IMR-90 (cell line): ENCODE data around the gene CHN1. TPM values are rescaled to one million over a fixed set of nuclear protein-coding genes. Genes with fewer than 3 reads are reported as not detected.
A peak's percentile ranks its signal among the peaks of the same experiment; 100 is the strongest.

Experiments
- ATAC-seq: fragments of 200-7000 bp; cut with Tn5 transposase; 2 replicates; pipeline ENCODE4 v1.9.1; 2020; ENCODE audit warnings: low read depth, mild to moderate bottlenecking, moderate library complexity
- BruUV-seq: library from RNA; stranded (reverse); fragments of 400-500 nt; replicated peaks from 2 replicates; lab custom pipeline; 2021; lab: Mats Ljungman, UMichigan
- CTCF ChIA-PET: fragments of 300-600 bp; formaldehyde crosslinking; extraction: SDS; loops from one replicate; lab custom pipeline; 2021; ENCODE audit warnings: antibody characterized with exemption; lab: Yijun Ruan, JAX
- POLR2A ChIA-PET: fragments of 300-600 bp; sonication (Branson Sonifier 250); formaldehyde crosslinking; loops from one replicate; lab custom pipeline; 2022; ENCODE audit warnings: antibody characterized with exemption; ENCODE audit not compliant: unreplicated experiment; lab: Charles Lee
- DNase-seq: peaks from one replicate; pipeline ENCODE4 v3.0.0; 2013
- H2AFZ ChIP-seq: replicated peaks from 2 replicates; pipeline ENCODE3; 2013; ENCODE audit warnings: low read length, mild to moderate bottlenecking; ENCODE audit not compliant: poor library complexity
- H2AK5ac ChIP-seq: 2 replicates; pipeline ENCODE4 v1.6.1; 2013; ENCODE audit warnings: low read depth, low read length, inconsistent platforms
- H2AK9ac ChIP-seq: replicated peaks from 2 replicates; pipeline ENCODE3; 2013; ENCODE audit warnings: mild to moderate bottlenecking, low read depth, low read length, moderate library complexity; ENCODE audit not compliant: poor library complexity
- H2BK120ac ChIP-seq: 2 replicates; pipeline ENCODE4 v1.6.1; 2013; ENCODE audit warnings: low read depth, low read length, inconsistent platforms
- H2BK15ac ChIP-seq: 3 replicates; pipeline ENCODE4 v1.6.1; 2013; ENCODE audit warnings: low read depth, low read length, inconsistent platforms
- H2BK20ac ChIP-seq: 2 replicates; pipeline ENCODE4 v1.6.1; 2013; ENCODE audit warnings: low read depth, mild to moderate bottlenecking, inconsistent platforms, low read length, moderate library complexity
- H2BK5ac ChIP-seq: 2 replicates; pipeline ENCODE4 v1.6.1; 2013; ENCODE audit warnings: mild to moderate bottlenecking, low read depth, low read length, inconsistent platforms; ENCODE audit not compliant: poor library complexity, severe bottlenecking
- H3K14ac ChIP-seq: replicated peaks from 2 replicates; pipeline ENCODE4 v1.6.1; 2013; ENCODE audit warnings: low read depth, low read length, inconsistent platforms
- H3K18ac ChIP-seq: 2 replicates; pipeline ENCODE4 v1.6.1; 2013; ENCODE audit warnings: low read depth, low read length, control low read depth
- H3K23ac ChIP-seq: 2 replicates; pipeline ENCODE4 v1.6.1; 2013; ENCODE audit warnings: low read depth, low read length, inconsistent platforms
- H3K27ac ChIP-seq: 2 replicates; pipeline ENCODE4 v1.5.1; 2013; ENCODE audit warnings: mild to moderate bottlenecking, control low read depth, low read length; ENCODE audit not compliant: insufficient read depth
- H3K27me3 ChIP-seq: 2 replicates; pipeline ENCODE4 v1.6.1; 2013; ENCODE audit warnings: low read length; ENCODE audit not compliant: control insufficient read depth, insufficient read depth
- H3K36me3 ChIP-seq: 2 replicates; pipeline ENCODE4 v1.6.1; 2013; ENCODE audit warnings: low read length, mixed read lengths; ENCODE audit not compliant: control insufficient read depth, insufficient read depth
- H3K4ac ChIP-seq: 2 replicates; pipeline ENCODE4 v1.6.1; 2013; ENCODE audit warnings: low read depth, low read length, inconsistent platforms
- H3K4me1 ChIP-seq: 2 replicates; pipeline ENCODE4 v1.6.1; 2013; ENCODE audit warnings: low read length, mixed read lengths; ENCODE audit not compliant: control insufficient read depth, insufficient read depth
- H3K4me2 ChIP-seq: 2 replicates; pipeline ENCODE4 v1.6.1; 2013; ENCODE audit warnings: low read depth, mild to moderate bottlenecking, control low read depth, low read length, moderate library complexity
- H3K4me3 ChIP-seq: 2 replicates; pipeline ENCODE4 v1.5.1; 2013; ENCODE audit warnings: low read depth, mild to moderate bottlenecking, control low read depth, low read length, moderate library complexity; ENCODE audit not compliant: insufficient read depth
- H3K56ac ChIP-seq: 2 replicates; pipeline ENCODE4 v1.6.1; 2013; ENCODE audit warnings: low read length, inconsistent platforms; ENCODE audit not compliant: insufficient read depth; ENCODE audit errors: extremely low read depth
- H3K79me1 ChIP-seq, 2 experiments: 2 replicates each; pipeline ENCODE4 v1.6.1; 2013; ENCODE audit warnings: low read length in 2 of 2, inconsistent platforms in 1 of 2, low read depth in 1 of 2
- H3K9ac ChIP-seq: 2 replicates; pipeline ENCODE4 v1.6.1; 2013; ENCODE audit warnings: low read depth, low read length, control low read depth
- H3K9me1 ChIP-seq: 2 replicates; pipeline ENCODE4 v1.6.1; 2013; ENCODE audit warnings: low read length, inconsistent platforms; ENCODE audit not compliant: insufficient read depth
- H3K9me3 ChIP-seq: 2 replicates; pipeline ENCODE4 v1.6.1; 2013; ENCODE audit warnings: low read length; ENCODE audit not compliant: control insufficient read depth, insufficient read depth
- H4K20me1 ChIP-seq: 2 replicates; pipeline ENCODE4 v1.6.1; 2013; ENCODE audit warnings: low read length, inconsistent platforms; ENCODE audit not compliant: insufficient read depth
- H4K5ac ChIP-seq: 2 replicates; pipeline ENCODE4 v1.6.1; 2013; ENCODE audit warnings: mild to moderate bottlenecking, low read depth, low read length, control low read depth
- H4K8ac ChIP-seq, 2 experiments: 2 replicates each; pipeline ENCODE4 v1.6.1; 2013; ENCODE audit warnings: low read depth in 2 of 2, low read length in 2 of 2, control low read depth in 1 of 2, inconsistent platforms in 1 of 2
- H4K91ac ChIP-seq: 2 replicates; pipeline ENCODE4 v1.6.1; 2013; ENCODE audit warnings: low read depth, low read length, inconsistent platforms; ENCODE audit not compliant: insufficient read depth
- CHD1 ChIP-seq: IDR thresholded peaks from 2 replicates; pipeline ENCODE4 v1.6.1; 2012; ENCODE audit warnings: low read depth, low read length, improper control_type of control experiment
- FOS ChIP-seq: fragments of 150-350 bp; IDR thresholded peaks from 2 replicates; pipeline ENCODE4 v1.6.1; 2016; ENCODE audit warnings: low read depth, low read length
- NFE2L2 ChIP-seq: fragments of 150-350 bp; IDR thresholded peaks from 2 replicates; pipeline ENCODE4 v1.6.1; 2016; ENCODE audit warnings: low read depth, mild to moderate bottlenecking, low read length
- POLR2A ChIP-seq: IDR thresholded peaks from 2 replicates; pipeline ENCODE4 v1.6.1; 2012; ENCODE audit warnings: mild to moderate bottlenecking, low read depth, low read length
- RCOR1 ChIP-seq: IDR thresholded peaks from 2 replicates; pipeline ENCODE4 v1.6.1; 2012; ENCODE audit warnings: mild to moderate bottlenecking, low read length, improper control_type of control experiment; ENCODE audit not compliant: insufficient replicate concordance
- SMC3 ChIP-seq: fragments of 150-350 bp; IDR thresholded peaks from 2 replicates; pipeline ENCODE4 v1.6.1; 2016; ENCODE audit warnings: low read depth, mild to moderate bottlenecking, antibody characterized with exemption, low read length, moderate library complexity
- WGBS, 2 experiments: methylation state at CpG; one replicate each; pipeline versions ENCODE4 v1.1.5 to v1.1.7; 2013; ENCODE audit warnings: missing lambda C conversion rate in 2 of 2; ENCODE audit not compliant: insufficient read length in 1 of 2; ENCODE audit errors: extremely low coverage in 2 of 2; 5-methylcytosine and 5-hydroxymethylcytosine counted together
- dilution Hi-C: fragments of 300-500 bp; cut with HindIII; formaldehyde crosslinking; loops from one replicate; pipeline ENCODE4 v1.14.3; 2018; ENCODE audit warnings: low sequenced_read_pairs; ENCODE audit not compliant: unreplicated experiment
- in situ Hi-C: fragments of 300-500 bp; cut with MboI; formaldehyde crosslinking; loops from 3 replicates; pipeline ENCODE4 v1.14.3; 2019; ENCODE audit warnings: low sequenced_read_pairs, inconsistent platforms, mixed read lengths
- intact Hi-C: fragments of 100-400 bp; cut with micrococcal nuclease; formaldehyde crosslinking; loops from 2 replicates; pipeline ENCODE4 v1.10.0; 2022
- polyA plus RNA-seq, 3 experiments: library from polyadenylated mRNA; depleted of rRNA; stranded (reverse); fragments of >200 nt; gene quantifications; 2 replicates each; pipeline ENCODE4 v1.2.3, GENCODE V29; 2012; ENCODE audit warnings: low replicate concordance in 1 of 3
- total RNA-seq: library from RNA; depleted of rRNA; stranded (reverse); fragments of >200 nt; gene quantifications from 2 replicates; pipeline ENCODE4 v1.2.3, GENCODE V29; 2012
- TF ChIP-seq, protein P1 (sequence below): fragments of 150-350 bp; IDR thresholded peaks from 2 replicates; pipeline ENCODE4 v1.6.1; 2017; ENCODE audit warnings: mild to moderate bottlenecking, antibody characterized with exemption, low read length, low read depth

CHN1 gene
- total and polyA plus RNA-seq, 2 of the 4 experiments (the other 2 are of a cell fraction), result 58.4 to 66.9 TPM

DNA sequence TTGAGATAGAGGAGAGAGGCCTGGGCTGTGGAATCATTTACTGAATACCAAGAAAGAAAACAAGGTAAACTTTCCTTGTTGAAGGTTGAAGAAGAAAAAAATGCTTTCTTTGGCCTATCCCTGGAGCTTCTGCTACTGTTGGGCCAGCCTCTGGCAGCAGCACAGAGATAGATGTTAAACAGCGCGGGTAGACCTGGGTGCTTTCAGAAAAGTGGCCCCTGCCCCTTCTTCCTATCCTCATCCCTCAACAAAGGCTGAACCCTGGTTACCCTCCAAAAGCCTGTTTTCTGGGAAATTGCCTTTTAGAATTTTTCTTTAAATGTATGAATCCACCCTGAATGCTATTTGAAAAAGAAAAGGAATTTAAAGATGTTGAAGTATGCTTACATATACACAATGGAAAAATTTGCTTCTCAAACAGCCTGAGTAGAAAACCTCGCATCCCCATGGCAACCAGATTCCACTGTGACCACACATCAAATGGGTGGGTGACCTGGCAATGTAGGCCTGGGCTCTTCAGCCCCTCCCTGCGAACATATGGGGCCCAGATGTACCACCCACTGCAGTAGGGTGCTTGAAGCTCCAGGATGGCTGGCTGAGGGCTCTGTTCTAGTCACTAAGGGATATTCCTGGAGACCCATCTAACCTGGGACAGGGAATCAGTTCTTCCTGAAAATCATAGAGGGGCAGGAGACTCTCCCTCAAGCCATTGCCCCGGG is 217.5 kb downstream of the CHN1 start (continued):
- TF ChIP-seq NFE2L2 (peak; percentile 50), FOS (peak; percentile 48; the same call in 1 of the 2 replicates), CHD1 (no peak)

DNA sequence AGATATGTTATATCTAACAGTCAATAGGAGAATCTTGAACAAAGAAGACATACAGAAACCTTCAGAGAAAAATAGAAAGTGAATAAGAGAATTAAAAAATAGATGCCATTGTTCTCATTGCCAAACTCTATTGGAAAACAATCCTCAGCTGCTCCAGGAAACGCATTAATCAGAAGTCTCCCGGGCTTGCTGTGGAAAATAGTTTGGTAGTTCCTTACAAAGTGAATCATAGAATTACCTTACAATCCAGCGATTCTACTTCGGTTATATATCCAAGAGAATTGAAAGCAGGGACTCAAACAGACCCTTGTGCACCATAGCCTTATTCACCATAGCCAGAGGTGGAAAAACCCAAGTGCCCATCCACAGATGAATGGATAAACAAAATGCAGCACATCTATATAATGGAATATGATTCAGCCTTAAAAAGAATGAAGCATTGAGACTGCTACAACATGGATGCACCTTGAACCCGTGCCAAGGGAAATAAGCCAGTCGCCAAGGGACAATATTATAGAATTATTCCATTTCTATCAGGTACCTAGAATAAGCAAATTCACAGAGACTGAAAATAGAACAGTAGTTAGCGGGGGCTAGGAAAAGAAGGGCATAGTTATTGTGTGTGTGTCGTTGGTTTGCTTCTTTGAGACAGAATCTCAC is 219.0 kb downstream of the CHN1 start:
- intact Hi-C loops (loop anchor here (2.0 kb wide), 1 partner anchor 51 kb away; no protein-coding TSS in a partner anchor), in situ Hi-C loops (no loop called here), dilution Hi-C loops (no loop called here)
- ChIA-PET CTCF (interaction anchor here (0.6 to 1.1 kb wide), 2 partner anchors 200 to 300 kb away, joined by 3 read pairs; no protein-coding TSS in a partner anchor), POLR2A (no interaction called here)
- peak overlapping the region; percentile 98; the same call in 1 of the 2 replicates for H3K14ac ChIP-seq
- peak overlapping the region; percentile 98 for H3K27ac ChIP-seq
- H3K18ac ChIP-seq, result peak overlapping the region; percentile 88
- peak overlapping the region; percentile 99 for H3K4ac ChIP-seq
- peak overlapping the region; percentile 33 for H2AK9ac ChIP-seq
- peak overlapping the region; percentile 100 for H2BK20ac ChIP-seq
- no TSS peak for BruUV-seq
- peak overlapping the region; percentile 76 to 96; a peak in 3 of 4 replicates for H4K8ac ChIP-seq
- H4K91ac ChIP-seq, result peak overlapping the region; percentile 98
- no peak overlapping the region for H3K9ac ChIP-seq
- H3K56ac ChIP-seq, result no peak overlapping the region
- TF ChIP-seq SMC3, result no peak
- no peak for TF ChIP-seq RCOR1
- TF ChIP-seq, protein P1, sequence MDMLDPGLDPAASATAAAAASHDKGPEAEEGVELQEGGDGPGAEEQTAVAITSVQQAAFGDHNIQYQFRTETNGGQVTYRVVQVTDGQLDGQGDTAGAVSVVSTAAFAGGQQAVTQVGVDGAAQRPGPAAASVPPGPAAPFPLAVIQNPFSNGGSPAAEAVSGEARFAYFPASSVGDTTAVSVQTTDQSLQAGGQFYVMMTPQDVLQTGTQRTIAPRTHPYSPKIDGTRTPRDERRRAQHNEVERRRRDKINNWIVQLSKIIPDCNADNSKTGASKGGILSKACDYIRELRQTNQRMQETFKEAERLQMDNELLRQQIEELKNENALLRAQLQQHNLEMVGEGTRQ, result no peak
- TF ChIP-seq POLR2A, result no peak
- H3K36me3 ChIP-seq, result no peaks in the 10 kb centered on the region
- peaks cover 22% of the 10 kb centered on the region for H3K9me1 ChIP-seq
- H3K4me3 ChIP-seq, result no peak overlapping the region
- no peaks in the 10 kb centered on the region for H3K27me3 ChIP-seq
- H4K20me1 ChIP-seq, result no peaks in the 10 kb centered on the region
- peak overlapping the region; percentile 100; the same call in 2 of the 3 replicates for H2BK15ac ChIP-seq
- DNase-seq (peak; percentile 51), ATAC-seq (no peak)
- no CpG with 5 or more reads among the region's 8 CpGs for WGBS, 2 experiments
- H2AK5ac ChIP-seq, result peak overlapping the region; percentile 97
- H3K4me2 ChIP-seq, result no peak overlapping the region
- H4K5ac ChIP-seq, result peak overlapping the region; percentile 99
- H2BK120ac ChIP-seq, result peak overlapping the region; percentile 100
- peak overlapping the region; percentile 97; the same call in 1 of the 2 replicates for H3K23ac ChIP-seq
- H2AFZ ChIP-seq, result no peak overlapping the region
- H3K79me1 ChIP-seq, result peaks cover 0 to 9% of the 10 kb centered on the region in 2 experiments; a peak in 2 of 4 replicates
- H3K4me1 ChIP-seq, result peaks cover 31% of the 10 kb centered on the region
- H2BK5ac ChIP-seq, result peak overlapping the region; percentile 99
- H3K9me3 ChIP-seq, result no peaks in the 10 kb centered on the region
